ENCODE data around the gene C3orf20.

C3orf20 gene

DNA sequence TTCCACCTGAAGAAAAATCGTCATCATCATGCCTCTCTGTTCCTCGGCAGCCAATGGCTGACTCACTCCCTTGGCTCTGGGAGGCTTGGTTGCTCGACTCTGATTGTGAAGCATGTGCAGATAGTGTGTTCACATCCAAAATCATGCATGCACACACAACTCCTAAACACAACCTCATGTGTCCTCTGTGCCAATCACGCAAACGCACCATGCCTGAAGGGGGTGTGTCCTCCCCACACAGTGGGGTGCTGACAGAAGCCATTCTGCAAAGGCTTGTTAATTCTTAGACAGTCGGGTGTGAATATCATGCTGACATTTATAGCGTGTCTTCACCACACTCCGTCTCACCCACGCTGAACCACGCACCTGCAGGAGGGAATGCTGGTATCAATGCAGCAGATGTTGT is 34.8 kb upstream of the C3orf20 start:
- in situ Hi-C loops (cut with HindIII; ENCODE audit: low sequenced_read_pairs) = no loop called here
- no peak for DNase-seq (ENCODE audit: low read depth, low spot score)
- no peak overlapping the region for H3K4me3 ChIP-seq (ENCODE audit: low read depth, low read length)
- no peak for TF ChIP-seq CTCF (IDR thresholded peaks at IDR 0.05; ENCODE audit: low read depth, low read length)

DNA sequence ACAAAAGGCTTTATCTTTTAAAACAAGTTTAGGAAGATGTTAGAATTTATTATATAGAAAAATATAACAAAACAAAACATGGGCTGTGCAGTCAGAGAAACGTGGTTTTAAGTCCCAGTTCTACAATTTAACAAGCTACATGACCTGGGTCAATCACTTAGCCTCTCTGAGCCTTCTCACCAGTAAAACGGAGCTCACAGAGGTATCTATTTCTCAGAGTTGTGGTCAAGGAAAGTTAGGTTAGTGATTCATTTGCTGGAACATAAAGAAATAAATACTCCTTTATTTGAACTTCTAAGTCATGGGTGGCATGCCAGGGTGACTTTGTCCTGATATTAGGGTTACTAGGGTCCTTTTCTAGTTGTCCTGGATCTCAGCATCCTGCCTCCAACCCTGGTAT is 34.2 kb upstream of the C3orf20 start:
- in situ Hi-C loops (cut with HindIII; ENCODE audit: low sequenced_read_pairs) = no loop called here
- no peak for DNase-seq (ENCODE audit: low read depth, low spot score)
- no peak for TF ChIP-seq CTCF (IDR thresholded peaks at IDR 0.05; ENCODE audit: low read depth, low read length)
- no peak overlapping the region for H3K4me3 ChIP-seq (ENCODE audit: low read depth, low read length)

GRCh38 chr3:14641346-14641745 is 33.6 kb upstream of the C3orf20 start:
- no peak for TF ChIP-seq CTCF (IDR thresholded peaks at IDR 0.05; ENCODE audit: low read depth, low read length)
- DNase-seq (ENCODE audit: low read depth, low spot score) = no peak
- in situ Hi-C loops (cut with HindIII; ENCODE audit: low sequenced_read_pairs) = no loop called here
- H3K4me3 ChIP-seq (ENCODE audit: low read depth, low read length) = no peak overlapping the region

DNA sequence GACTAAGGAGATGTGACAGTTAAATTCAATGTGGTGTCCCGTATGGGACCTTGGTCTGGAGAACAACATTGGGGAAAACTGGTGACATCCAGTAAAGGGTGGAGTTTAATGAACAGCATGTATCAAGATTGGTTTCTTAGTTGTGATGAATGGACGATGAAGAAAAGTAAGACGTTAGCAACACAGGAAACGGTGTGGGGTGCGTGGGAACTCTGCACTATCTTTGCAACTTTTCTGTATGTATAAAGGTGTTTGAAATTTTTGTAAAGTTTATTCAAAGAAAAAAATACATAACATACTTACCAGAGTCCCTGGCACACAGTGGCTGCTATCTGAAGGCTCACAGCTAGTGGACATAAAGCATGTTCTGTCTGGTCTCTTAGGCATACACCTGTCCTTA is 29.5 kb upstream of the C3orf20 start:
- in situ Hi-C loops (cut with HindIII; ENCODE audit: low sequenced_read_pairs) = no loop called here
- no peak for DNase-seq (ENCODE audit: low read depth, low spot score)
- TF ChIP-seq CTCF (IDR thresholded peaks at IDR 0.05; ENCODE audit: low read depth, low read length) = no peak
- H3K4me3 ChIP-seq (ENCODE audit: low read depth, low read length) = no peak overlapping the region

- no peak for TF ChIP-seq CTCF (IDR thresholded peaks at IDR 0.05; ENCODE audit: low read depth, low read length)
- H3K4me3 ChIP-seq (ENCODE audit: low read depth, low read length) = no peak overlapping the region
- no peak for DNase-seq (ENCODE audit: low read depth, low spot score)
- in situ Hi-C loops (cut with HindIII; ENCODE audit: low sequenced_read_pairs) = no loop called here
These were observed 28.8 kb upstream of the C3orf20 start for GRCh38 chr3:14646131-14646573.

DNA sequence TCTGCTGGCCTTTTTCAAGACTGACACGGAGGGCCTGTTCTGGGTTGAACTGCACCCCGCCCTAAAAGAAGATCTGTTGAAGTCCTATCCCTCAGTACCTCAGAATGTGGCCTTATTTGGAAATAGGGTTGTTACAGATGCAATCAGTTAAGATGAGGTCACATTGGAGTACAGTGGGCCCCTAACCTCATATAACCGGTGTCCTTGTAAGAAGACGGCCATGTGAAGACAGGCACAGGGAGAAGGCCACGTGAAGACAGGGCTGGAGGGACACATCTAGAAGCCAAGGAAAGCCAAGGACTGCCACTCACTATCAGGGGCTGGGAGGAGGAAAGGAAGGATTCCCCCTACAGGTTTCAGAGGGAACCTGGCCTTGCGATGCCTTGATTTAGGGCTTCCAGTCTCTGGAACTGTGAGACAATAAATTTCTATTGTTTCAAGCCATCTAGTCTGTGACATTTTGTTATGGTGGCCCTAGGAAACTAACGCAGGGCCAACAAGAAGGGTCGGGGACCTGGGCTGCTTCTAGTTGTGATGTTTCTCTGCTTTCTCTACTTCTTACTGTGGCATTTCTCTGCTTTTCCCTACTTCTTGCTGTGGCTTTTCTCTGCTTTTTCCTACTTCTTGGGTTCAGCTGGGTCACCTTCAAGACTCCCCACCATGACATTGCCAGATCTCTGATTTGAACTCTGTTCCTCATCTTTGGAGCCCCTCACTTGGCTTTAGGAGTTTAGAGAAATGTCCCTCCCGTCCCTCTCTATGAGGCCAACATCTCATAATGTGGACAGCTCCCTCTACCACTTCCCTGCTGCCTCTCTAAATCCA is 28.1 kb upstream of the C3orf20 start:
- no peak for TF ChIP-seq CTCF (IDR thresholded peaks at IDR 0.05; ENCODE audit: low read depth, low read length)
- H3K4me3 ChIP-seq (ENCODE audit: low read depth, low read length) = no peak overlapping the region
- DNase-seq (ENCODE audit: low read depth, low spot score) = no peak
- in situ Hi-C loops (cut with HindIII; ENCODE audit: low sequenced_read_pairs) = no loop called here

Measured in astrocyte of the spinal cord (primary cell).